DND-41 (cell line): Measurements from ENCODE around the gene ZNF536.

Experiments
- ATAC-seq: fragments of 200-7000 bp; cut with Tn5 transposase; 3 replicates; pipeline ENCODE4 v1.9.1; 2021; ENCODE audit warnings: low read depth; ENCODE audit not compliant: insufficient read depth
- DNase-seq: peaks from one replicate; pipeline ENCODE4 v3.0.0-alpha.2; 2020
- H2AFZ ChIP-seq: 2 replicates; pipeline ENCODE4 v1.6.0; 2012; ENCODE audit warnings: low read depth, low read length
- H3K27ac ChIP-seq: 2 replicates; pipeline ENCODE4 v1.5.1; 2012; ENCODE audit warnings: low read length, inconsistent platforms
- H3K27me3 ChIP-seq: fragments of 200-600 bp; sonication (generic); 2 replicates; pipeline ENCODE4 v1.6.0; 2012; ENCODE audit warnings: low read length, mild to moderate bottlenecking, inconsistent platforms; ENCODE audit not compliant: insufficient read depth, poor library complexity
- H3K36me3 ChIP-seq: 2 replicates; pipeline ENCODE4 v1.5.1; 2012; ENCODE audit warnings: low read length, inconsistent platforms; ENCODE audit not compliant: insufficient read depth
- H3K4me1 ChIP-seq: 2 replicates; pipeline ENCODE4 v1.5.1; 2012; ENCODE audit warnings: mild to moderate bottlenecking, low read length; ENCODE audit not compliant: insufficient read depth
- H3K4me2 ChIP-seq: 2 replicates; pipeline ENCODE4 v1.6.0; 2012; ENCODE audit warnings: mild to moderate bottlenecking, moderate library complexity, low read length, inconsistent platforms; ENCODE audit not compliant: insufficient read depth
- H3K4me3 ChIP-seq, 2 experiments: fragments of 200-600 bp in 1 of 2; shearing (Covaris generic) in 1 of 2; 2 replicates each; pipeline ENCODE4 v1.5.1; 2012 to 2016; ENCODE audit warnings: inconsistent platforms in 2 of 2, low read length in 2 of 2, mild to moderate bottlenecking in 2 of 2, low read depth in 1 of 2, moderate library complexity in 1 of 2
- H3K79me2 ChIP-seq: 2 replicates; pipeline ENCODE4 v1.6.0; 2012; ENCODE audit warnings: low read length, inconsistent platforms; ENCODE audit not compliant: insufficient read depth
- H3K9ac ChIP-seq: 2 replicates; pipeline ENCODE4 v1.6.0; 2012; ENCODE audit warnings: low read depth, mild to moderate bottlenecking, inconsistent platforms, low read length, moderate library complexity
- H3K9me3 ChIP-seq: 2 replicates; pipeline ENCODE4 v1.5.1; 2012; ENCODE audit warnings: low read length, moderate library complexity, mild to moderate bottlenecking, inconsistent platforms; ENCODE audit not compliant: insufficient read depth, severe bottlenecking
- H4K20me1 ChIP-seq: 2 replicates; pipeline ENCODE4 v1.6.0; 2012; ENCODE audit warnings: low read length; ENCODE audit not compliant: insufficient read depth
- CTCF ChIP-seq: IDR thresholded peaks from 2 replicates; pipeline ENCODE4 v1.5.1; 2012; ENCODE audit warnings: borderline replicate concordance, low read length, moderate library complexity, mild to moderate bottlenecking; ENCODE audit not compliant: poor library complexity, severe bottlenecking; ENCODE audit errors: extremely low read depth
- EZH2 ChIP-seq: IDR thresholded peaks from 3 replicates; pipeline ENCODE4 v1.6.1; 2012; ENCODE audit warnings: borderline replicate concordance, low read depth, mild to moderate bottlenecking, moderate library complexity, low read length, inconsistent platforms; ENCODE audit not compliant: severe bottlenecking

The ZNF536 gene

GRCh38 chr19:30447553-30447870, 75.3 kb downstream of the ZNF536 start:
- Histone ChIP-seq H3K4me2 (no peak overlapping the region), H3K79me2 (no peaks in the 10 kb centered on the region), H3K27me3 (peaks cover 11% of the 10 kb centered on the region), H3K27ac (no peak overlapping the region), H2AFZ (no peak overlapping the region), H3K4me3 (no peak overlapping the region), H3K9me3 (no peaks in the 10 kb centered on the region), H3K4me1 (peaks cover 7% of the 10 kb centered on the region; the same call in 1 of the 2 replicates), H3K9ac (no peak overlapping the region), H3K36me3 (no peaks in the 10 kb centered on the region), H4K20me1 (no peaks in the 10 kb centered on the region)
- ATAC-seq = no peak
- TF ChIP-seq EZH2 = no peak
- no peak for TF ChIP-seq CTCF
- no peak for DNase-seq

- H2AFZ ChIP-seq = no peak overlapping the region
- no peak for DNase-seq
- no peaks in the 10 kb centered on the region for H3K9me3 ChIP-seq
- no peak overlapping the region for H3K27ac ChIP-seq
- no peaks in the 10 kb centered on the region for H4K20me1 ChIP-seq
- H3K4me3 ChIP-seq = no peak overlapping the region
- peaks cover 7% of the 10 kb centered on the region; the same call in 1 of the 2 replicates for H3K4me1 ChIP-seq
- H3K4me2 ChIP-seq = no peak overlapping the region
- no peaks in the 10 kb centered on the region for H3K36me3 ChIP-seq
- H3K9ac ChIP-seq = no peak overlapping the region
- peaks cover 11% of the 10 kb centered on the region for H3K27me3 ChIP-seq
- no peak for ATAC-seq
- TF ChIP-seq EZH2 (no peak), CTCF (no peak)
- H3K79me2 ChIP-seq = no peaks in the 10 kb centered on the region
These were observed 76.3 kb downstream of the ZNF536 start for GRCh38 chr19:30448386-30449077.

GRCh38 chr19:30449078-30449590, 77.0 kb downstream of the ZNF536 start:
- Histone ChIP-seq H3K9me3 (no peaks in the 10 kb centered on the region), H3K27me3 (peaks cover 11% of the 10 kb centered on the region), H3K4me2 (no peak overlapping the region), H3K36me3 (no peaks in the 10 kb centered on the region), H2AFZ (no peak overlapping the region), H3K79me2 (no peaks in the 10 kb centered on the region), H4K20me1 (no peaks in the 10 kb centered on the region), H3K4me3 (no peak overlapping the region), H3K4me1 (peaks cover 7% of the 10 kb centered on the region; the same call in 1 of the 2 replicates), H3K27ac (no peak overlapping the region), H3K9ac (no peak overlapping the region)
- TF ChIP-seq CTCF (no peak), EZH2 (no peak)
- no peak for DNase-seq
- no peak for ATAC-seq
